Type B pancreatic cell (in vitro differentiated cells): ENCODE data around the gene IGF2BP1. TPM values are rescaled to one million over a fixed set of nuclear protein-coding genes. Genes with fewer than 3 reads are reported as not detected.
A peak's percentile ranks its signal among the peaks of the same experiment; 100 is the strongest.

Source experiments
- DNase-seq: peaks from one replicate; pipeline ENCODE4 v3.0.0; 2021; ENCODE audit warnings: mixed read lengths; ENCODE audit not compliant: unreplicated experiment; ENCODE audit errors: extremely low spot score
- H3K27ac Mint-ChIP-seq: 2 replicates; pipeline ENCODE4 v1.8.0; 2021; ENCODE audit warnings: mild to moderate bottlenecking, mixed read lengths
- H3K27me3 Mint-ChIP-seq: 2 replicates; pipeline ENCODE4 v1.8.0; 2021; ENCODE audit warnings: mixed read lengths
- H3K36me3 Mint-ChIP-seq: 2 replicates; pipeline ENCODE4 v1.8.0; 2021; ENCODE audit warnings: mixed read lengths
- H3K4me1 Mint-ChIP-seq: one replicate; pipeline ENCODE4 v1.8.0; 2021; ENCODE audit warnings: mixed read lengths; ENCODE audit not compliant: unreplicated experiment
- H3K4me3 Mint-ChIP-seq: 2 replicates; pipeline ENCODE4 v1.8.0; 2021; ENCODE audit warnings: mild to moderate bottlenecking, mixed read lengths
- H3K9me3 Mint-ChIP-seq: 2 replicates; pipeline ENCODE4 v1.8.0; 2021; ENCODE audit warnings: mixed read lengths
- total RNA-seq: library from RNA; stranded (reverse); gene quantifications from 2 replicates; pipeline ENCODE4 v1.2.1, GENCODE V29; 2021; ENCODE audit warnings: low replicate concordance
- TF ChIP-seq, protein P1 (sequence below): fragments of 200-600 bp; sonication (generic); conservative IDR thresholded peaks from 2 replicates; pipeline ENCODE4 v1.5.0; 2021; ENCODE audit warnings: antibody characterized with exemption, mild to moderate bottlenecking

Gene IGF2BP1
- total RNA-seq, 1 donor from 2014 or later, result 232 TPM

DNA sequence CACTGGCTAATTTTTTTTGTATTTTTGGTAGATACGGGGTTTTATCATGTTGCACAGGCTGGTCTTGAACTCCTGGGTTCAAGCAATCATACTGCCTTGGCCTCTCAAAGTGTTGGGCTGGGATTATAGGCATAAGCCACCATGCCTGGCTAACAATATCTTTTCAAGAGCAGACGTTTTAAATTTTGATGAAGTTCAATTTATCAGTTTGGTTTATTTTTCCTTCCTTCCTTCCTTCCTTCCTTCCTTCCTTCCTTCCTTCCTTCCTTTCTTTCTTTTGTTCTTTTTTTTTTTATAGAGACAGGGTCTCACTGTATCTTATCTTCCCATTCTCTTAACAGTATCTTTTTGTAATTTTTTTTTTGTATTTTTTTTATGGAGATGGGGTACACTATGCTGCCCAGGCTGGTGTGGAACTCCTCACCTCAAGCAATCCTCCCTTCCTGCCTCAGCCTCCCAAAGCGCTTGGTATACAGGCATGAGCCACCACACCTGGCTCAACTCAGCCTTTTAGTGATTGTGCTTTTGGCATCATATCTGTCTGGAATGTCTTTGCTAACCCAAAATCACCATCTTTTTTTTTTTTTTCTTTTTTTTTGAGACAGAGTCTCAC is 15.2 kb upstream of the IGF2BP1 start:
- H3K36me3 Mint-ChIP-seq, result no peaks in the 10 kb centered on the region
- TF ChIP-seq, protein P1, sequence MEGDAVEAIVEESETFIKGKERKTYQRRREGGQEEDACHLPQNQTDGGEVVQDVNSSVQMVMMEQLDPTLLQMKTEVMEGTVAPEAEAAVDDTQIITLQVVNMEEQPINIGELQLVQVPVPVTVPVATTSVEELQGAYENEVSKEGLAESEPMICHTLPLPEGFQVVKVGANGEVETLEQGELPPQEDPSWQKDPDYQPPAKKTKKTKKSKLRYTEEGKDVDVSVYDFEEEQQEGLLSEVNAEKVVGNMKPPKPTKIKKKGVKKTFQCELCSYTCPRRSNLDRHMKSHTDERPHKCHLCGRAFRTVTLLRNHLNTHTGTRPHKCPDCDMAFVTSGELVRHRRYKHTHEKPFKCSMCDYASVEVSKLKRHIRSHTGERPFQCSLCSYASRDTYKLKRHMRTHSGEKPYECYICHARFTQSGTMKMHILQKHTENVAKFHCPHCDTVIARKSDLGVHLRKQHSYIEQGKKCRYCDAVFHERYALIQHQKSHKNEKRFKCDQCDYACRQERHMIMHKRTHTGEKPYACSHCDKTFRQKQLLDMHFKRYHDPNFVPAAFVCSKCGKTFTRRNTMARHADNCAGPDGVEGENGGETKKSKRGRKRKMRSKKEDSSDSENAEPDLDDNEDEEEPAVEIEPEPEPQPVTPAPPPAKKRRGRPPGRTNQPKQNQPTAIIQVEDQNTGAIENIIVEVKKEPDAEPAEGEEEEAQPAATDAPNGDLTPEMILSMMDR, result no peak
- no peak overlapping the region for H3K4me3 Mint-ChIP-seq
- H3K27me3 Mint-ChIP-seq, result no peaks in the 10 kb centered on the region
- no peaks in the 10 kb centered on the region for H3K4me1 Mint-ChIP-seq
- DNase-seq, result no peak
- H3K27ac Mint-ChIP-seq, result no peak overlapping the region
- H3K9me3 Mint-ChIP-seq, result no peaks in the 10 kb centered on the region

DNA sequence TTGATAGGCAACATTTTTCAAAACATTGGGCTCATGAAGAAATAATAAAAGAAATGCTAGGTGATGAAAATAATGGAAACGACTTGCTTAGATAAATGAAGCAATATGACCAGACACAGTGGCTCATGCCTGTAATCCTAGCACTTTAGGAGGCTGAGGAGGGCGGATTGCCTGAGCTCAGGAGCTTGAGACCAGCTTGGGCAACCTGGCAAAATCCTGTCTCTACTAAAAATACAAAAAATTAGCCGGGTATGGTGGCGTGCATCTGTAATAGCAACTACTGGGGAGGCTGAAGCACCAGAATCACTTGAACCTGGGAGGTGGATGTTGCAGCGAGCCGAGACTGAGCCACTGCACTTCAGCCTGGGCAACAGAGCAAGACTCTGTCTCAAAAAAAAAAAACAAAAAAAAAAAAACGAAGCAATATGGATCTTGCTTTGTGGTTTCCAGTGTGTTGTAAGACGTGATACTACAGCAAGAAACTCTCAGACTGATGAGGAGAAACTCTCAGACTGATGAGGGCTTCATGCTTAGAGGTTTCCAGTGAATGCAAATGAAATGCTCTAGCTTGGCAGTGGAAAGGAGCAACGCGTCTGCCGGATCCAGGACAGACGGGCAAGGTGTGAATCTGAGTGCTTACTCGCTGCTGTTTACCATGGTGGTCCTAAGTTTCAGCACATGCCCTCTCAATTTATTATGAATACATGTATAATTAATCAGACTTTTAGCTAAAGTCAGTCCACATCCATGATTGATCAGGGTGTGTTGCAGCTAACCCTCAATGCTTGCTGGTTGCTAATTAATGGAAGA is 11.5 kb upstream of the IGF2BP1 start:
- Mint-ChIP-seq H3K4me1 (peaks cover 2% of the 10 kb centered on the region), H3K36me3 (no peaks in the 10 kb centered on the region), H3K27me3 (peaks cover under 1% of the 10 kb centered on the region), H3K27ac (no peak overlapping the region), H3K4me3 (no peak overlapping the region), H3K9me3 (no peaks in the 10 kb centered on the region)
- peak; percentile 25 for DNase-seq
- TF ChIP-seq, protein P1, result no peak

DNA sequence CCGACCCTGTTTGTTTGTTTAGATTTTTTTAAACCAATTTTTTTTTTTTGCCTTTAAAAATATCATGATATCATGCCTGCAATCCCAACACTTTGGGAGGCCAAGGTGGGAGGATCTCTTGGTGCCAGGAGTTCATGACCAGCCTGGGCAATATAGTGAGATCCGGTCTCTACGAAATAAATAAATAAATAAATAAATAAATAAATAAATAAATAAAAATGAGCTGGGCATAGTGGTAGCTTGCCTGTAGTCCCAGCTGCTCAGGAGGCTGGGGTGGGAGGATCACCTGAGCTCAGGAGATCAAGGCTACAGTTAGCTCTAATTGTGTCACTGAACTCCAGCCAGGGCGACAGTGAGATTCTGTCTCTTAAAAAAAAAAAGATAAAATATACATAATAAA is 8.1 kb upstream of the IGF2BP1 start:
- Mint-ChIP-seq H3K36me3 (no peaks in the 10 kb centered on the region), H3K4me3 (no peak overlapping the region), H3K27ac (no peak overlapping the region), H3K4me1 (peaks cover 20% of the 10 kb centered on the region), H3K9me3 (no peaks in the 10 kb centered on the region), H3K27me3 (peaks cover 4% of the 10 kb centered on the region)
- no peak for DNase-seq
- TF ChIP-seq, protein P1, result no peak

DNA sequence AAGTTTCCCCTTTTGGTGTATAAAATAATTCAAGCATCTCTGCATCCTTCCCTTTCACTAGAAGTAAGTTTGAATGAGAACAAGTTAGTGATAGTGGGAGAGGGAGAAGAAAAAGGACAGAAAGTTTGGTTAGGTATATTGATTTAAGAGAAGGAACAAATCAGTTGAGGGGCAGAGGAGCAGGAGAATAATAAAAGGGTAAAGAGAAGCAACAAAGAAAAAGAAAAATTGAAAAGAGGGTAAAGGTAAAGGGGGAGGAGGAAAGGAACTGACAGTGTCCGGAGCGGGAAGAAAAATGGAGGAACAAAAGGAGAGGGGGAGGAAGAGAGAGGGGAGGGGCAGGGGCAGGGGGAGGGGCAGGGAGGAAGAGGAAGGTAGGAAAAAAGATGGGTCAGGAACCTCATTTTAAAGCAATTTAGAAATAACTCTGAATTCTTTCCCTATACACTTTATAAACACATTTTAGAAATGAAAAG is 6.3 kb upstream of the IGF2BP1 start:
- TF ChIP-seq, protein P1, result no peak
- Mint-ChIP-seq H3K27me3 (peaks cover 12% of the 10 kb centered on the region), H3K4me3 (peak overlapping the region; percentile 46), H3K27ac (peak overlapping the region; percentile 30), H3K9me3 (no peaks in the 10 kb centered on the region), H3K4me1 (peaks cover 20% of the 10 kb centered on the region), H3K36me3 (no peaks in the 10 kb centered on the region)
- no peak for DNase-seq

DNA sequence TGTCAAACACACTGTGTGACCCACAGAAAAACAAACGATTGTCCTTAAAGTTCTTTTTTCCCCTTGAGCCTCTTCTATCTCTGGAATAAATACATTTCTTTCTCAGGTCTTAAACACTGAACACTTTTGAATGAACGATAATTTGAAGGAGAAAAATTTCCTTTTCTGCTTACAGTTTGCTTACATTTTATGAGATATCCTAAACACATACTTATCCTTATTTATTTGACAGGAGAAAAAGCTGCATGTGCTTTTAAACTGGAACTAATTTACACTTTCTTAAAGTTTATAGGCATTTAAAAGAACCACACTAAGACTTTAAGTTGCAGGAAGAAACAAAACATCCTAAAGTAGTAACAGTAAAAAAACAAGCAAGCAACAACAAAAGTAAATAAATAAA is 4.7 kb upstream of the IGF2BP1 start:
- Mint-ChIP-seq H3K9me3 (no peaks in the 10 kb centered on the region), H3K4me1 (peaks cover 20% of the 10 kb centered on the region), H3K36me3 (no peaks in the 10 kb centered on the region), H3K27me3 (peaks cover 19% of the 10 kb centered on the region), H3K27ac (no peak overlapping the region), H3K4me3 (no peak overlapping the region)
- TF ChIP-seq, protein P1, result no peak
- DNase-seq, result no peak
